ENCODE data around the gene ADAMTSL3.

DNA sequence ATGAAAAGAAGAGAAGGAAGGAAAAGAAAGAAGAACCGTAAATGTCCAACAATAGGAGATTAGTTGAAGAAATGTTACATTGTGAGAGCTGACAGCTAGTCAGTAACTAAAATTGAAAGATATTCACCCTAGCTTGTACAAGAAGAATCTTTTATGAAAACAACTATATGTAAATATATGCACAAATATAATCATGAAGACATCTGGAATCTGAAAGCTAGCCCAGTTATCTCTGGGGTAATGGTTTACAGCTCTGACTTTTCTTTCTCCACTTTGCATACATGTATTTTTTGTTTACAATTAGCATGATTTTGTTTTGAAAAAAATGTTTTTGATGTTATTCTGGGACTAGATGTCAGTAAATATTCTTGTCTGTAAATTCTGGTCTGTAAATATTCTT lies 37.1 kb upstream of the ADAMTSL3 start:
- TF ChIP-seq EZH2phosphoT487 (conservative IDR thresholded peaks at IDR 0.05; ENCODE audit: low read length): no peak
- TF ChIP-seq CTCF (IDR thresholded peaks at IDR 0.05; ENCODE audit: insufficient read depth, low read length, poor library complexity, severe bottlenecking): no peak

Data from SU-DHL-6 (cell line).